K562 (cell line): ENCODE measurements around the gene LDHAL6A. TPM values are rescaled to one million over a fixed set of nuclear protein-coding genes. Genes with fewer than 3 reads are reported as not detected.

Experiments
- ATAC-seq: fragments of 200-7000 bp; cut with Tn5 transposase; 3 replicates; pipeline ENCODE4 v1.9.1; 2020; ENCODE audit warnings: moderate library complexity
- BruUV-seq: library from RNA; stranded (reverse); fragments of 400-500 nt; replicated peaks from 2 replicates; lab custom pipeline; 2021; lab: Mats Ljungman, UMichigan
- CTCF ChIA-PET: fragments of 300-600 bp; formaldehyde crosslinking; extraction: SDS; loops from one replicate; lab custom pipeline; 2021; ENCODE audit warnings: low intra/inter-chr PET ratio; lab: Yijun Ruan, JAX
- POLR2A ChIA-PET: fragments of 300-600, 350-650 bp; sonication (Branson Sonifier 250); formaldehyde crosslinking; extraction: SDS; loops from one replicate; lab custom pipeline; 2021; ENCODE audit warnings: antibody characterized with exemption, inconsistent platforms; lab: Yijun Ruan, JAX
- DNase-seq, 4 experiments: peaks; one replicate each; pipeline versions ENCODE4 v3.0.0 to v3.0.0-alpha.2; 2011 to 2018; ENCODE audit warnings: low spot score in 3 of 4, mixed read lengths in 3 of 4; ENCODE audit errors: extremely low read depth in 1 of 4
- FAIRE-seq: peaks from 2 replicates; lab custom pipeline; 2011; peaks lifted over from hg19 to GRCh38; lab: Jason Lieb, UNC
- H2AFZ ChIP-seq: 2 replicates; pipeline ENCODE4 v1.6.0; 2011; ENCODE audit warnings: low read depth, low read length, control low read depth, inconsistent platforms
- H3K27ac ChIP-seq: fragments of 200-600 bp; 3 replicates; pipeline ENCODE4 v1.8.0; 2011; ENCODE audit warnings: low read depth, mild to moderate bottlenecking, control low read depth, inconsistent platforms, low read length, moderate library complexity, mixed read lengths; ENCODE audit errors: extremely low read depth
- H3K27me3 ChIP-seq, 2 experiments: fragments of 300-600 bp in 1 of 2; 2 replicates in 1 of 2; 3 replicates in 1 of 2; pipeline versions ENCODE4 v1.6.0 to v1.8.0; 2011; ENCODE audit warnings: inconsistent platforms in 2 of 2, low read length in 2 of 2, mild to moderate bottlenecking in 1 of 2, mixed read lengths in 1 of 2, moderate library complexity in 1 of 2; ENCODE audit not compliant: control insufficient read depth in 2 of 2, insufficient read depth in 2 of 2
- H3K36me3 ChIP-seq: fragments of 300-600 bp; 3 replicates; pipeline ENCODE4 v1.8.0; 2011; ENCODE audit warnings: mild to moderate bottlenecking, low read length, inconsistent platforms; ENCODE audit not compliant: control insufficient read depth, insufficient read depth
- H3K4me1 ChIP-seq, 2 experiments: fragments of 200-600 bp in 1 of 2; replicated peaks in 1 of 2; 2 replicates in 1 of 2; 3 replicates in 1 of 2; pipeline versions ENCODE4 v1.5.1 to v1.8.0; 2011; ENCODE audit warnings: inconsistent platforms in 2 of 2, low read length in 2 of 2, mild to moderate bottlenecking in 1 of 2, mixed read lengths in 1 of 2, moderate library complexity in 1 of 2; ENCODE audit not compliant: control insufficient read depth in 2 of 2, insufficient read depth in 2 of 2
- H3K4me2 ChIP-seq: 2 replicates; pipeline ENCODE4 v1.6.1; 2011; ENCODE audit warnings: low read length, control low read depth, inconsistent platforms, mixed read lengths; ENCODE audit not compliant: insufficient read depth
- H3K4me3 ChIP-seq: fragments of 200-600 bp; sonication (generic), shearing (Covaris generic); 2 replicates; pipeline ENCODE4 v1.5.1; 2016; ENCODE audit warnings: control low read depth, inconsistent platforms
- H3K79me2 ChIP-seq: fragments of 200-600 bp; 3 replicates; pipeline ENCODE4 v1.8.0; 2011; ENCODE audit warnings: low read length, inconsistent platforms; ENCODE audit not compliant: control insufficient read depth, insufficient read depth
- H3K9ac ChIP-seq, 2 experiments: 2 replicates each; pipeline versions ENCODE4 v1.6.0 to v1.6.1; 2011; ENCODE audit warnings: low read depth in 2 of 2, low read length in 2 of 2, control low read depth in 1 of 2, inconsistent platforms in 1 of 2, mild to moderate bottlenecking in 1 of 2, mixed read lengths in 1 of 2; ENCODE audit not compliant: insufficient read depth in 1 of 2
- H3K9me1 ChIP-seq: one replicate; pipeline ENCODE4 v1.6.0; 2011; ENCODE audit warnings: inconsistent platforms, mild to moderate bottlenecking, low read length, moderate library complexity; ENCODE audit not compliant: control insufficient read depth, insufficient read depth
- H3K9me3 ChIP-seq: replicated peaks from 2 replicates; pipeline ENCODE4 v1.5.1; 2011; ENCODE audit warnings: low read depth, low read length, inconsistent platforms; ENCODE audit not compliant: control insufficient read depth, insufficient read depth
- H4K20me1 ChIP-seq: replicated peaks from 2 replicates; pipeline ENCODE4 v1.6.1; 2011; ENCODE audit warnings: low read length, inconsistent platforms, mixed read lengths; ENCODE audit not compliant: control insufficient read depth, insufficient read depth
- ATF3 ChIP-seq, 2 experiments: fragments of 450-650 bp in 1 of 2; sonication (generic) in 1 of 2; formaldehyde crosslinking in 1 of 2; IDR thresholded peaks in 1 of 2; conservative IDR thresholded peaks in 1 of 2; 2 replicates each; pipeline versions ENCODE4 v1.6.1 to v1.8.1; 2016 to 2023; ENCODE audit warnings: mild to moderate bottlenecking in 2 of 2, moderate library complexity in 2 of 2, inconsistent platforms in 1 of 2, missing genetic modification reagents in 1 of 2
- CEBPB ChIP-seq: fragments of 450-650 bp; IDR thresholded peaks from 2 replicates; pipeline ENCODE4 v1.6.1; 2016; ENCODE audit warnings: missing genetic modification characterization, missing compliant biosample characterization
- CEBPG ChIP-seq, 3 experiments: fragments of 200-800 bp in 1 of 3; sonication (Bioruptor generic) in 1 of 3; sonication (generic) in 1 of 3; formaldehyde crosslinking in 1 of 3; IDR thresholded peaks in 2 of 3; conservative IDR thresholded peaks in 1 of 3; 2 replicates each; pipeline versions ENCODE4 v1.6.1 to v1.8.0; 2016 to 2022; ENCODE audit warnings: missing compliant biosample characterization in 2 of 3, missing genetic modification characterization in 2 of 3, mild to moderate bottlenecking in 1 of 3, missing genetic modification reagents in 1 of 3
- CREBBP ChIP-seq: IDR thresholded peaks from one replicate; pipeline ENCODE4 v1.6.1; 2012; ENCODE audit warnings: low read depth, mild to moderate bottlenecking, control low read depth, inconsistent platforms, low read length
- KDM5B ChIP-seq: fragments of 200-600 bp; sonication (generic); IDR thresholded peaks from 2 replicates; pipeline ENCODE4 v1.6.1; 2012; ENCODE audit warnings: low read depth, mild to moderate bottlenecking, moderate library complexity, low read length, control low read depth, inconsistent platforms; ENCODE audit not compliant: insufficient replicate concordance
- SETDB1 ChIP-seq: IDR thresholded peaks from one replicate; pipeline ENCODE4 v1.6.1; 2012; ENCODE audit warnings: low read length, control low read depth, inconsistent platforms
- U2AF1 ChIP-seq: fragments of 200-400 bp; formaldehyde crosslinking; optimal IDR thresholded peaks from 2 replicates; pipeline ENCODE3; 2017; ENCODE audit warnings: mild to moderate bottlenecking, low read depth, low read length, moderate library complexity
- ZNF121 ChIP-seq: sonication (generic); formaldehyde crosslinking; conservative IDR thresholded peaks from 2 replicates; pipeline ENCODE4 v1.8.0; 2022; ENCODE audit warnings: missing genetic modification reagents
- WGBS: fragments of 100-300 bp; shearing (Covaris generic); methylation state at CpG from one replicate; pipeline ENCODE4 v1.1.6; 2016; ENCODE audit warnings: low coverage, mixed read lengths; ENCODE audit not compliant: insufficient coverage; ENCODE audit errors: missing lambda C conversion rate; 5-methylcytosine and 5-hydroxymethylcytosine counted together
- in situ Hi-C: fragments of 300-500 bp; cut with MboI; formaldehyde crosslinking; loops from 4 replicates; pipeline ENCODE4 v1.15.0; 2018; ENCODE audit warnings: inconsistent platforms, mixed read lengths
- intact Hi-C: fragments of 100-400 bp; cut with micrococcal nuclease; formaldehyde crosslinking; loops from 2 replicates; pipeline ENCODE4 v1.14.2; 2022
- polyA plus RNA-seq, 8 experiments: library from polyadenylated mRNA; depleted of rRNA in 4 of 8; stranded (reverse) in 5 of 8; unstranded in 3 of 8; fragments of >200 nt; fragmentation: Nextera tagmentation in 2 of 8; fragmentation: Illumina TruSeq in 1 of 8; extraction: Ambion mirVana in 2 of 8; extraction: Trizol in 1 of 8; gene quantifications; 2 replicates each; pipeline versions ENCODE4 v1.2.1 to v1.2.3, GENCODE V29; 2011 to 2014; ENCODE audit warnings: inconsistent platforms in 1 of 8, missing spikeins in 1 of 8
- total RNA-seq, 7 experiments: library from RNA; depleted of rRNA in 6 of 7; stranded (reverse); fragments of >200 nt in 6 of 7; fragmentation: Illumina TruSeq in 2 of 7; extraction: Trizol in 2 of 7; gene quantifications; 2 replicates each; pipeline versions ENCODE4 v1.2.1 to v1.2.3, GENCODE V29; 2011 to 2021; ENCODE audit warnings: low replicate concordance in 1 of 7
- TF ChIP-seq, protein P1 (sequence below): fragments of 250-450 bp; sonication (Bioruptor Pico); IDR thresholded peaks from 2 replicates; pipeline ENCODE4 v1.4.0; 2020; ENCODE audit warnings: mild to moderate bottlenecking

Gene LDHAL6A
- total and polyA plus RNA-seq, 9 of the 15 experiments (the other 6 are each of a cell fraction or from before 2014, with no cell fraction given), result 0.04 TPM; not detected in 8

- Histone ChIP-seq H3K27me3 (no peaks in the 10 kb centered on the region), H3K79me2 (no peaks in the 10 kb centered on the region), H3K9me3 (no peaks in the 10 kb centered on the region), H3K36me3 (peaks cover 38% of the 10 kb centered on the region; the same call in 2 of the 3 replicates), H3K4me3 (no peak overlapping the region), H4K20me1 (peaks cover 9% of the 10 kb centered on the region; the same call in 1 of the 2 replicates), H3K27ac (no peak overlapping the region), H3K4me2 (no peak overlapping the region)
- WGBS, result 74% methylated on average over 4 of the region's 4 CpGs
- TF ChIP-seq U2AF1, result no peak
- no peak for TF ChIP-seq CEBPG (CRISPR knock-in tag; IDR thresholded peaks at IDR 0.05)
- peak; percentile 43 to 65 for TF ChIP-seq CEBPG (tag; conservative IDR thresholded peaks at IDR 0.05 in 1 of 2, IDR thresholded peaks at IDR 0.05 in 1 of 2)
- TF ChIP-seq, protein P1, sequence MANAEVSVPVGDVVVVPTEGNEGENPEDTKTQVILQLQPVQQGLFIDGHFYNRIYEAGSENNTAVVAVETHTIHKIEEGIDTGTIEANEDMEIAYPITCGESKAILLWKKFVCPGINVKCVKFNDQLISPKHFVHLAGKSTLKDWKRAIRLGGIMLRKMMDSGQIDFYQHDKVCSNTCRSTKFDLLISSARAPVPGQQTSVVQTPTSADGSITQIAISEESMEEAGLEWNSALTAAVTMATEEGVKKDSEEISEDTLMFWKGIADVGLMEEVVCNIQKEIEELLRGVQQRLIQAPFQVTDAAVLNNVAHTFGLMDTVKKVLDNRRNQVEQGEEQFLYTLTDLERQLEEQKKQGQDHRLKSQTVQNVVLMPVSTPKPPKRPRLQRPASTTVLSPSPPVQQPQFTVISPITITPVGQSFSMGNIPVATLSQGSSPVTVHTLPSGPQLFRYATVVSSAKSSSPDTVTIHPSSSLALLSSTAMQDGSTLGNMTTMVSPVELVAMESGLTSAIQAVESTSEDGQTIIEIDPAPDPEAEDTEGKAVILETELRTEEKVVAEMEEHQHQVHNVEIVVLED, result no peak
- no peak for TF ChIP-seq KDM5B
- TF ChIP-seq CREBBP, result no peak
- TF ChIP-seq ZNF121 (CRISPR knock-in tag), result 0 out of 2 replicates have a peak, but pooled peaks have one; percentile 29
- peak; percentile 41; the same call in 1 of the 2 replicates for TF ChIP-seq CEBPB
- TF ChIP-seq SETDB1, result no peak
- TF ChIP-seq ATF3 (IDR thresholded peaks at IDR 0.05), result peak; percentile 75
- no peak for TF ChIP-seq ATF3 (CRISPR knock-in tag; conservative IDR thresholded peaks at IDR 0.05)
- TF ChIP-seq, all 486 proteins: peak for 4
- POLR2A ChIA-PET, result no interaction called here
- in situ Hi-C loops, result no loop called here
- Histone ChIP-seq H3K4me1 (peaks cover 3 to 10% of the 10 kb centered on the region in 2 experiments; a peak in 3 of 5 replicates), H2AFZ (no peak overlapping the region), H3K9ac (no peak overlapping the region), H3K9me1 (no peaks in the 10 kb centered on the region)
- ATAC-seq, result no peak
- FAIRE-seq, result no peak
- no TSS peak for BruUV-seq
- intact Hi-C loops, result no loop called here
- DNase-seq, result no peak
- CTCF ChIA-PET, result interaction anchor here (0.5 kb wide), 1 partner anchor 85 kb away, joined by 3 read pairs; no protein-coding TSS in a partner anchor
These were observed 40.0 kb downstream of the LDHAL6A start for GRCh38 chr11:18495703-18496102.
